Activated CD4-positive, CD25-positive, alpha-beta regulatory T cell treated with anti-CD3 and anti-CD28 coated beads, Interleukin-2, amount 50 U/mL, for 16 hours (primary cell): Measurements from ENCODE around the gene BEST2.
"Not testable (repeated sequence)": the region's sequence is repeated elsewhere in the genome, so short reads cannot be mapped to it uniquely, and the experiment has no call there.

ENCODE experiments used
- DNase-seq: peaks from one replicate; pipeline ENCODE4 v3.0.0-alpha.2; 2020; ENCODE audit warnings: low read depth, low spot score

Gene BEST2

DNA sequence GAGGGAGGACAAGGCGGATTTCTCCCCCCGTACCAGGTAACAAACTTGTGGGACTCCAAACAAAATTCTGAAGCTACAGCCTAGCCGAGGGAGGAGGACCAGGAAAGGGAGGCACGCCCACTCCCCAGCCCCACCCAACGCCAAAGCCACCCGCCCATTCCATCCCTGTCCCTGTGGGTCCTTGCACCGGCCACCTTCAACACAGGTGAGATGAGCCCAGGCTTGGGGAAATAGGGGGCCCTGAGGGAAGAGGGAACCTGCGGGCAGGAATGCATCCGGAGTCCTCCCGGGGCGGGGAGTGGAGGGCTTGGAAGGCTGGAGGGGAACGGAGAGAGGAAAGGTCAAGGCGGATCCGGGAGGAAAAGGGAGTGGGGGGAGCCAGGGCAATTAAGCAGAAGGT lies at the start of gene BEST2:
TSS of gene BEST2 (plus strand) at position 157 of the 400 bp plus-strand sequence. CDS start 802 bp downstream, outside the sequence.
- DNase-seq, result no peak

DNA sequence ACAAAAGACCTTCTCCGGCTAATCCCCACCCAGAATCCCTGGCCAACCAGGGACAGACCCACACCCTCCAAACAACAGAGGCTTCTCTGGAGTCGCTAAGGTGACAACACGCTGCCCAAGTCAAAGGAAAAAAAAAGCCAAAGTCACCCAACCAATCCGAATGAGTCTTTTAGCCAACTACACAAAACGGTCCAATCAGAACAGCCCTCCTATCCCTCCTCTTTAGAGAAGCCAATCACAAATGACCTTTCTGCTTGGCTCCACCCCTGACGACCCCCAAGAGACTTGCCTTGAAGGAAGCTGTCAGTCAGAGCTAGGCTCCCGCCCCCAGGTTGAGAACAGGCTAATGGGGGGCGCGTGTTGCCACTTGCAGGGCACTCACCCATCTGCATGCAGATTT lies 48.5 kb upstream of the BEST2 start:
- DNase-seq, result no peak

DNA sequence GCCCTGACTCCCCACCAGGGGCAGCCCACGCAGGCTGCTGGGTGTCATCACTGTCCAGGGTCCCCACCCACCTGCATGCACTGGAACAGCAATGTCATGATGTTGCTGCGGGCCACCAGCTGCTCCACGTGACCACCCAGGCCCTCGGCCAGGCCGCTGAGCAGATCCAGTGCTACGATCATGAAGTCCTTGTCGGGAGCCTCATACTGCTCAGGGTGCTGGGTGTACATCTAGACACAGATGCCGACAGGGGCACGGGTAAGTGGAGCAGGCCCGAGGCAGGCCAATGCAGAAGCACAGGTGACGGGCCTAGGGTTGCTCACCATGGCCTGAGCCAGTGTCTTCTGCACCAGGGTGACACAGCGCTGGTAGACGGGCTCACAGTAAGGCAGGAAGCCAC lies 46.4 kb upstream of the BEST2 start:
- DNase-seq, result no peak

DNA sequence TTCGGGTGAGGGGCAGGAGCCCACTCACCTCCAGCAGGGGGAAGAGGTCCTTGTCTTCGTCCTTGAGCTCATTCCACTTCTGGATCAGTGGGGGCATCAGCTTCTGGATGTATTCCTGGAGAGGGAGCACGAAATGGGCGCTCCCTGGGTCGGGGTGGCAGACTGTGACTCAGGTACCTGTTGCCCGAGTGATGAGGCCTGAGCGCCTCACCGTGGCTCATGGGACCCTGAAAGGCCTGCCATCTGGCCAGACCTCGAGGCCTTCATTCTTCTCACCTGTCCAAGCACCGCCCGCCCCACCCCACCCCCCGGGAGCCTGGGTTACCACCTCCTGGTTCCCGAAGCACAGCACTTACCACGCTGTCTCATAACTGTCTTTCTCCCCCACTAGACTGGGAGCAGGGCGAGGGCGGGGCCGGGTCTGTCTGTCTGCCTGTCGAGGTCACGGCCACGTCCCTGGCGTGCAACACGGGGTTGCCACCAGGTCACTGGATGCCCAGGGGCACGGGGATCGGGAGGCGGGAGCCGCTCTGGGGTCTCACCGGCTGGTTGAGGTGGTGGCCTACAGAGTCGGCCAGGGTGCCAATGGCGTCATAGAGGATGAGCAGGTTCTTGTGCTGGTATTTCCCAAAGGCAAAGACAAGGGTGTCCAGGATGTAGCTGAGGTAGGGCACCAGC lies 45.8 kb upstream of the BEST2 start:
- no peak for DNase-seq

DNA sequence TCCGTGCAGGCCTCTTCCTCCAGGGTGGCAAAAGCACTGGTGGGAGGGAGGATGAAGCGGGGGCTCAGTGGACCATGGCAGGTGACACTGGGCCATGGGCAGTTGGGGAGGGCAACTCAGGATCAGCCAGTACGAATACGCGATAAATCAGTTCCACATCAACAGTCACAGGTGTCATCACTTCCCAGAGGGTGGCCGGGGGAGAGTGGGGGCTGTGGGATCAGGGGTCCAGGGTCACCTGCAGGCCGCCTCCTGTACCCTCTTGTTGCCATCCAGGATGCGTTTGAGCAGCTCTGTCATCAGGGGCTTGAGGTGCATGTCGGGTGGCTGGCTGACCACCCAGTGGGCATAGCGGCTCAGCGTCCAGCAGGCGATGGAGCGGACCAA lies 45.3 kb upstream of the BEST2 start:
- DNase-seq, result no peak

DNA sequence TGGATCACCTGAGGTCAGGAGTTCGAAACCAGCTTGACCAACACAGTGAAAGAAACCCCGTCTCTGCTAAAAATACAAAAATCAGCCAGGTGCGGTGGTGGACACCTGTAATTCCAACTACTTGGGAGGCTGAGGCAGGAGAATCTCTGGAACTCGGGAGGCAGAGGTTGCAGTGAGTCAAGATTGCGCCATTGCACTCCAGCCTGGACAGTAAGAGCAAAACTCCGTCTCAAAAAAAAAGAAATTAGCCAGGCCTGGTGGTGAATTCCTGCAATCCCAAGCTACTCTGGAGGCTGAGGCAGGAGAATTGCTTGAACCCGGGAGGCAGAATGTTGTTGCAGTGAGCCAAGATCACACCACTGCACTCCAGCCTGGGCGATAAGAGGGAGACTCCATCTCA lies 43.0 kb upstream of the BEST2 start:
- DNase-seq, result no peak

GRCh38 chr19:12711187-12711586 lies 40.4 kb upstream of the BEST2 start:
- DNase-seq, result no peak

GRCh38 chr19:12712077-12712476 lies 39.5 kb upstream of the BEST2 start:
- not testable (repeated sequence) for DNase-seq

GRCh38 chr19:12713304-12713703 lies 38.3 kb upstream of the BEST2 start:
- DNase-seq, result not testable (repeated sequence)

- DNase-seq, result no peak
These were observed 36.5 kb upstream of the BEST2 start for GRCh38 chr19:12715102-12715501.

- DNase-seq, result no peak
These were observed 35.7 kb upstream of the BEST2 start for GRCh38 chr19:12715929-12716328.

- DNase-seq, result no peak
These were observed 31.3 kb upstream of the BEST2 start for GRCh38 chr19:12720296-12720695.

- DNase-seq, result no peak
These were observed 30.5 kb upstream of the BEST2 start for GRCh38 chr19:12720851-12721655.

DNA sequence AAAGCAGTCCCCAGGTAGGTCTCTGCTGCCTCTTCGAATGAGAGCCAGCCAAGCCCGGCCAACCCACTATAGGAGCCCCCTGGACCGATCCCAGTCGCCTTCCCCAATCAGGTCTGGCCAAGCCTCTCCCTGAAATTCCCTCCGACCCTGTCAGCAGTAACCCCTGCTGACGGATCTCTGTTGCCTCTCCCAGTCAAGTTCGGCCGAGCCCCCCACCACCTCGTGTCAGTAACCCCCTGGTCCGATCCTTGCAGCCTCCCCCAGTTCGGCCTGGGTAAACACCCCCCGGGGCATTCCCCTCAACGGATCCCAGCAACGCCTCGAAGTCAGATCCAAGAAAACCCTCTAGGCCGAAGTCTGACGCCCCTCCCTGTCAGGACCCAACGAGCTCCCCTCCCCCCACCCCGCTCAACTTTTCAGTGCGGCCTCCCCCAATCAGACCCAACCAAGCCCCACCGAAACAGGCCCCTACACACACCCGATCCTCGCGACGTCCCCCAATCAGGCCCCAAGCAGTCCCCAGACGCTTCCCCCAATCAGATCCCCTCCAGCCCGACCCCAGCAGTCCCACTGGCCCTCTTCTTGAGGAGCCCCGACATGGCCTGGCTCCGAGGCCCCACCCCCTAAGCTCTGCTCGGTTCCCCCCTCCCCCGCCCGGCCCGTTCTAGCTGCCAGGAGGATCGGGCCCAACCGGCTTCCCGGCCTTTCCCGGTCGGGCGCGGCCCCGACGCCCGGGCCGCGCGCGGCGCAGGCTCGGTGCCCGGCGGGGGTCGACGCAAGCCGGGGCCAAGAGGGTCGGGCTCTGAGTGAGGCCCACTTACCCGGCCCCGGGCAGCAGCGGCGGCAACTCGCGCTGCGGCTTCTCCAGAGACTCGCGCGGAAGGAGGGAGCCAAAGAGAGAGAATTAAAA lies 29.7 kb upstream of the BEST2 start:
- no peak for DNase-seq

- DNase-seq, result peak; percentile 89
These were observed 28.8 kb upstream of the BEST2 start for GRCh38 chr19:12722566-12723380.

GRCh38 chr19:12723381-12723640 lies 28.3 kb upstream of the BEST2 start:
- no peak for DNase-seq

DNA sequence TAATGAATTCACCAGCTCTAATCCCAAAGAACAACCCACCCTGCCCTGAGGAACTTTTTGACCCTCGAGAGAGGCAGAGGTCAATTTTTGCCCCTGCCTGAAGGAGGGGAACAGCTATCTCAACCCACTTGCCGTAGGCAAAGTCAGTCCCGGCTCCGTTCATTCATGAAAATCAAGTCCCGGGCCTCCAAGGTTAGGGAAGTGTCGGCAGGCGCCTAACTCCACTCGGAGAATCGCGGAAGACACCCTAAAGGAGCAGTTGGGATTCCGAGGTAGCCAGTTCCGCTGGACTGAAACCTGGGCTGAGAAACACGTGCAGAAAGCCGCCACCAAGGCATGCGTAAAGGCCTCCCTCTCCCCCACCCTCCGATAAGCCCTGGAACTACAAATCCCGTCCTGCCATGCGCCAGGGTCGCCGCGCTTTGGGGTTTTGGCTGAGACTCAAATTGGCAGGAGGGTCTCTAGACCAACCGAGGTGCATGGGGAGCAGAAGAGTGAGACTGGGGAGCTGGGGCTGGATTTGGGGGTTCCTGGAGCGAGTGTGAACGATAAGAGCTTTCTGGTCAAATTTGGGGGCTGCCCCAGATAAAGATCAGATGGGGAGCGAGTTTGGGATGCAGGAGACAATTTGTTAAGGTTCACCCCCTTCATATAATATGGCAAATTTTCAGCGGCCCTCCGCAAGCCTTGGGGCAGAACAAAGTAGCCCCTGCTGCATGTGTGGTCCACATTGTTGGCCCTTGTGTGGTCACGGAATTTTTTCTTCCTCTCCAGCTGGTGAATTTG lies 27.8 kb upstream of the BEST2 start, which contains the start of gene TNPO2:
TSS of gene TNPO2 (minus strand) at position 292 of the 786 bp plus-strand sequence. CDS start 2,955 bp downstream, outside the sequence.
- DNase-seq, result peak; percentile 46

- DNase-seq, result not testable (repeated sequence)
These were observed 26.0 kb upstream of the BEST2 start for GRCh38 chr19:12725612-12726011.

DNA sequence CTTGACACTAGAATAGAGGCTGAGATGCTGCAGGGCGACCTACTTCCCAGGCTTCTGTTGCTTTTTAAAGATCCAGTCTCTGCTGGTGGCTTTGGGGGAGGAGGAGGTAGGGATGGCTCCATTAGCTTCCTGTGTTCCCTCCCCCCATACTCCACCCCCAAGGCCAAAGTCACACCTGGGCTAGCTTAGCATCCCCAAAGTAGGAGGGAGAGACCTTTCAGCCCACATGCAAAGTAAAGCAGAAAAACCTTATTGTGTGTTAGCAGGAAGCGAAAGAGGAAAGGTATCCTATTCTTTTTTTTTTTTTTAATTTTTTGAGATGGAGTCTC lies 24.6 kb upstream of the BEST2 start:
- DNase-seq, result no peak

DNA sequence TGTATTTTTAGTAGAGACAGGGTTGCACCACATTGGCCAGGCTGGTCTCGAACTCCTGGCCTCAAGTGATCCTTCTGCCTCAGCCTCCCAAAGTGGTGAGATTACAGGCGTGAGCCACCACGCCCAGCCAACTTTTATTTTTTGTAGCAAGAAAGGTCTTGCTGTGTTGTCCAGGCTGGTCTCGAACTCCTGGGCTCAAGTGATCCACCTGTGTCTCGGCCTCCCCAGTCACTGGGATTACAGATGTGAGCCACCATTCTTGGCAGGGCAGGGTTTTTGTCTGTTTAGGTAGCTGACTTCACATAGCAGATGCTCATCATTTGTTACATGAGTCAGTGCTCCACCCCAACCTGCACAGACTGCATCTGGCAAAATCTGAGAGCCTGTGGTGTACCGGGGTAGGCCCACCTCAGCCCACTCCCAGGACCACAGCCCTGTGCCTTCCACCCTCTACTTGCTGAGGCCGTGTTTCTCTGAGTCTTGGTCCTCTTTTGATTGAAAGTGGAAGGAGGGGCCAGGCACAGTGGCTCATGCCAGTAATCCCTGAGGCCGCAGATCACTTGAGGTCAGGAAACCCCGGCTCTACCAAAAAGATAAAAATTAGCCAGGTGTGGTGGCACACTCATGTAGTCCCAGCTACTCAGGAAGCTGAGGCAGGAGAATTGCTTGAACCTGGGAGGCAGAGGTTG lies 23.7 kb upstream of the BEST2 start:
- no peak for DNase-seq
